Germinal center (tissue), 1 donor: ENCODE measurements around the gene GRIN2D.

Experiments
- DNase-seq: peaks from one replicate; pipeline ENCODE4 v3.0.0; 2012; ENCODE audit warnings: mixed read lengths, low spot score

Gene GRIN2D

DNA sequence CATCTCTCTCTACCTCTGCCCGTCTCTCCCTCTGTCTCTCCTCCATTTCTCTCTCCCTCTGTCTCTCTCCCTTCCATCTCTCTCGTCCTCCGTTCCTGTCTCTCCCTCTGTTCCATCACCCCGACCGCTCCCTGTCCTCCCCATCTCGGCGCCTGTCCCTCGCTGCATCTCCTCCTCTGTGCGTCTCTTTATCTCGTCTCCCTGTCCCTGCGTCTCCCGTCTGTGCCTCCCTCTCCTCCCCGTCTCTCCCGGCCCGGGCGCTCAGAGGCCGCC lies 4.6 kb downstream of the GRIN2D start:
- DNase-seq, result no peak

DNA sequence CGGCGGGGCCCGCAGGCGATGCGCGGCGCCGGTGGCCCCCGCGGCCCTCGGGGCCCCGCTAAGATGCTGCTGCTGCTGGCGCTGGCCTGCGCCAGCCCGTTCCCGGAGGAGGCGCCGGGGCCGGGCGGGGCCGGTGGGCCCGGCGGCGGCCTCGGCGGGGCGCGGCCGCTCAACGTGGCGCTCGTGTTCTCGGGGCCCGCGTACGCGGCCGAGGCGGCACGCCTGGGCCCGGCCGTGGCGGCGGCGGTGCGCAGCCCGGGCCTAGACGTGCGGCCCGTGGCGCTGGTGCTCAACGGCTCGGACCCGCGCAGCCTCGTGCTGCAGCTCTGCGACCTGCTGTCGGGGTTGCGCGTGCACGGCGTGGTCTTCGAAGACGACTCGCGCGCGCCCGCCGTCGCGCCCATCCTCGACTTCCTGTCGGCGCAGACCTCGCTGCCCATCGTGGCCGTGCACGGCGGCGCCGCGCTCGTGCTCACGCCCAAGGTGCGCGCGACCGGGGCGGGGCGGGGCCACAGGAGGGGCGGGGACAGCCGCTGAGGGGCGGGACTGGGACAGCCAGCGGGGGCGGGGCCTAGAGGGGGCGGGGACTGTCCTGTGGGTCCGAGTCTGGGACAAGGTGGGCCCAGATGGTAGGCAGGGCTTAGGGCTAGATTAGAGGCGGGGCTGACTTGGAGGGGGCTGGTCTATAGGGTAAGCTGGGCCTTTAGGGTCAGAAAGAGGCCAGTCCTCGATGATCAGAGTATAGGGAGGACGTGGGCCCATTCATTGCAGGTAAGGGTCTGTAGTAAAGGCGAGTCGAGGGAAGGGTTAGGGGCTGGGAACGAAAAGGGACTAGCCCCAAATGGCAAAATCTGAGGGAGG lies 5.1 kb downstream of the GRIN2D start:
- peak; percentile 91 for DNase-seq

- DNase-seq, result no peak
These were observed 6.7 kb downstream of the GRIN2D start for GRCh38 chr19:48400018-48400742.

GRCh38 chr19:48401287-48401686 lies 7.8 kb downstream of the GRIN2D start:
- DNase-seq, result no peak

- peak; percentile 72 for DNase-seq
These were observed 10.1 kb downstream of the GRIN2D start for GRCh38 chr19:48403606-48404005.

DNA sequence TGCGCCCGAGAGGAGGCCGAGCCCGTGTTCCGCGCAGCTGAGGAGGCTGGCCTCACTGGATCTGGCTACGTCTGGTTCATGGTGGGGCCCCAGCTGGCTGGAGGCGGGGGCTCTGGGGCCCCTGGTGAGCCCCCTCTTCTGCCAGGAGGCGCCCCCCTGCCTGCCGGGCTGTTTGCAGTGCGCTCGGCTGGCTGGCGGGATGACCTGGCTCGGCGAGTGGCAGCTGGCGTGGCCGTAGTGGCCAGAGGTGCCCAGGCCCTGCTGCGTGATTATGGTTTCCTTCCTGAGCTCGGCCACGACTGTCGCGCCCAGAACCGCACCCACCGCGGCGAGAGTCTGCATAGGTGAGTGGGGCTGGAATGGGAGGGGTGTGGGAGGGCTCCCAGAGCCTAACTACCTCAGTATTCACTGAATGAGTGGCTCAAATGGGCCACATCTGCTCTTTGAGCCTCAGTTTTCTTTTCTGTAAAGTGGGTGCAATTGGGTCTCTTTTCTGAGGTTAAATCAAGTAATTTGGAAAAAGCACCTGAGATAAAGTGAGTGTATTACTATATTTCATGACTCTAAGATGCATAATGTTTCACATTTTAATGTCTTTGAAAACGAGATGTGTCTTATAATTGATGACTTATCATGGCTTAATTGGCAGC lies 11.7 kb downstream of the GRIN2D start:
- DNase-seq, result no peak

DNA sequence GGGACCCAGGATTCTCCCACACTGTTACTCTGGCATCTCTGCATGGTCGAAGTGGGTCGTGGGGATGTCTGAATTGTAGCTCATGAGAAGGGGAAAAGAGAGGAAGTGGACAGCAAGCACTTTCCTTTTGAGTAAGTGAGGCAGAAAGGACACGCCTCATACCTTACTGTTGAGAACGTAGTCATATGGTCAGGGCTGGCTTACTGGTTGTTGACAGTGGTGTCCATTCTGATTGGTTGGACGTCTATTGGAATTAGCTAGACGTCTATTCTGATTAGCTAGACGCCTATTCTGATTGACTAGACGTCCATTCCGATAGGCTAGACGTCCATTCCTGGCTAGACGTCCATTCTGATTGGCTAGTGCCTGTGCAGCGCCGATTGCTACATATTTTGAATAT lies 12.4 kb downstream of the GRIN2D start:
- DNase-seq, result no peak

GRCh38 chr19:48413879-48414587 lies 20.6 kb downstream of the GRIN2D start:
- no peak for DNase-seq

DNA sequence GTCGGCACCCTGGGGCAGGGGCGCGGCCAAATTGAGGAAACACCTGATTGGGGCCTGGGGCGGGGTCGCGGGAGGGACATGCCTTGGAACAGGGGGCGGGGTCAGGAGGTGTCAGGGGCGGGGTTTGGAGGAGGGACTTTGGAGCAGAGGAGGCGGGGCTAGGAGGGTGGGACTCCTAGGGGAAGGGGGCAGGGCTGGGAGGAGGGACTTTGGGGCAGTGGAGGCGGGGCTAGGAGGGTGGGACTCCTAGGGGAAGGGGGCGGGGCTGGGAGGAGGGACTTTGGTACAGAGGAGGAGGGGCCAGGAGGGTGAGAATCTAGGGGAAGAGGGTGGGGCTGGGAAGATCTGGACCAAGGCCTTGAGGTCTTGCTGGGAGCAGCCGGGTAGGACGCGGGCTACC lies 21.9 kb downstream of the GRIN2D start:
- DNase-seq, result peak; percentile 73

- DNase-seq, result no peak
These were observed 22.3 kb downstream of the GRIN2D start for GRCh38 chr19:48415806-48416221.

GRCh38 chr19:48417421-48417820 lies 24.0 kb downstream of the GRIN2D start:
- no peak for DNase-seq

DNA sequence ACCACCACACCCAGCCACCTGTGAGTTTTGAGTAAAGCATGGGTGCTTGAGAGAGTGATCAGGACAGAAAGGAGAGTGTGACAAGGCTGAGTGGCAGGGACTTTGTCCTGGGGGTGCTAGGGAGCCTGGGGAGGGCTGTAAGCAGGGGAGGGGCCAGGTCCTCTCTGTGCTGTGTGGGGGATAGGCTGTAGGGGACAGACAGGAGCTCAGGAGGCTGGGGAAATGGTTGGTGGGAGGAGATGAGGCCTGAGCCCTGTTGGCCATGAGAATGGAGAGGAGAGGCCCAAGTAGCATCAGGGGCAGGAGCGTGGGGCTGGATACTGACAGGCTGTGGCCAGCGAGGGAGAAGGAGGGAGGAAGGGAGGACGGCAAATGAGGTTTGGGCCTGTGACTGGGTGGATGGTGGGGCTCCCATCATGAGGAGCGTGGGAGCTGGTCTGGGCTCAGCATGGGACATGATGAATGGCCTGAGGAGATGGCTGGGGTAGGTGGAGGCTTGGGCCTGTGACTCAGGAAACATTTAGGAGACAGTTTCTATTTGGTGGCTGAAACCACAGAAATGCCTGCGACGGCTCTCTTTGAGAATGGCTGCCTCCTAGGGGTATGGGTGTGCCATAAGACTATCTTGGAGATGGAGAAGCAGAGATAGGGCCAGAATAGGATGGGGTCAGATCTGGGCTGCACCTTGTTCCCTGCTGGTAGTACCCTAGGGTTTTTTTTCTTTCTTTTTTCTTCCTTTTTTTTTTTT lies 25.0 kb downstream of the GRIN2D start:
- DNase-seq, result no peak

GRCh38 chr19:48419158-48419920 lies 25.9 kb downstream of the GRIN2D start:
- DNase-seq, result peak; percentile 73

DNA sequence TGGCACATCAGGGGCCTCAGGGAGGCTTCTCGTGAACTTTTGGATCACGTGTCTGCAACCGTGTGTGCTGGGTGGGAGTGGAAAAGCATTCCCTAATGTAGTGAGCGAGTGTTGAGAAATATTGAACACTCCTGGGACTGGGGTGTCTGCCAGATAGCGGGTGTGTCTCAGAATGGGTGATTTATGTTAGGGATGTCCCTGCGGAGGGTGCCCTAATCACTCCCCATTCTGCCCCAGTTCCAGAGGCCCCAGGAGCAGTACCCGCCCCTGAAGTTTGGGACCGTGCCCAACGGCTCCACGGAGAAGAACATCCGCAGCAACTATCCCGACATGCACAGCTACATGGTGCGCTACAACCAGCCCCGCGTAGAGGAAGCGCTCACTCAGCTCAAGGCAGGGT lies 28.1 kb downstream of the GRIN2D start:
- no peak for DNase-seq

- no peak for DNase-seq
These were observed 31.3 kb downstream of the GRIN2D start for GRCh38 chr19:48424694-48425219.

DNA sequence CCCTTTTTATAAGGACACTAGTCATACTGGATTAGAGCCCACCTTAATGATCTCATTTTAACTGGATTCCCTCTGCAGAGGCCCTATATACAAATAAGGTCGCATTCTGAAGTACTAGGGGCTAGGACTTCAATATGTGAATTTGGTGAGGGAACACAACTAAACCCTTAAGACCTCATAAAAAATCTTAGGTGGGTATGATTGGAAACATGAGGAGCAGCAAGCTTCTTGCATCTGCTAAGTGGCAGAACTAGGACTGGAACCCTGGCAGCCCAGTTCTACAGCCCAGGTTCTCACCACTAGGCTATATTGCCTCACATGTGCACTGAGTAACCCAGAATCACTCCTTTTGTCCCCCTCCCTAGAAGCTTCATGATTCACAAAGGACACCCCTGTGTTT lies 35.2 kb downstream of the GRIN2D start:
- DNase-seq, result no peak

DNA sequence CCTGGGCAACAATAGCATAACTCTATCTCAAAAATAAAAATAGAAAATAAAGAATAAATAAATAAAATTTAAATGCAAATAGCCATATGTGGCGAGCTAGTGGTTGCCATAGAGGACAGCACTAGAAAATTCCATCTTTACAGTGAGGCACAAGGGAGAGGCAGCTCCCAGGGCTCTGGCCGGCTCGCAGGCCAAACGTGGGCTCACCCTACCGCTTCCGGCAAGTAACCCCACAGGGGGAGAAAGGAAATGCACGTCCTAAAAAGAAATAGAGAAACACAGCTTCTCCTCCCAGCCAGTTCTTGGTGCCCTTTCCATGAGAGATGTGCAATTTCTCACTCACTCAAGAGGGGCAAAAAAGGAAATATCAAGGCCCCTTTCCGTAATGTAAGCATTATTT lies 39.9 kb downstream of the GRIN2D start:
- DNase-seq, result no peak

- DNase-seq, result no peak
These were observed 43.1 kb downstream of the GRIN2D start for GRCh38 chr19:48436586-48436985.

GRCh38 chr19:48441360-48442050 lies 48.0 kb downstream of the GRIN2D start:
- DNase-seq, result no peak
